Epidermal melanocyte (primary cell): ENCODE results near the gene SLC49A4.

ENCODE experiments used
- DNase-seq: peaks from one replicate; pipeline ENCODE4 v3.0.0; 2011; ENCODE audit warnings: low spot score; ENCODE audit not compliant: insufficient read length

Gene SLC49A4

GRCh38 chr3:122786066-122786465, 8.8 kb upstream of the SLC49A4 start:
- no peak for DNase-seq

- DNase-seq: no peak
Measured at GRCh38 chr3:122787872-122788271, 7.0 kb upstream of the SLC49A4 start.

GRCh38 chr3:122789585-122790273, 5.1 kb upstream of the SLC49A4 start:
- DNase-seq: no peak

GRCh38 chr3:122793568-122794416, 1.1 kb upstream of the SLC49A4 start, which contains the start of gene HSPBAP1:
HSPBAP1 (minus strand) TSS chr3:122793831; CDS start chr3:122793680, 151 bp downstream.
- DNase-seq: peak; percentile 82

- no peak for DNase-seq
Measured at GRCh38 chr3:122794483-122794778, 438 bp upstream of the SLC49A4 start.

- no peak for DNase-seq
Measured at GRCh38 chr3:122795674-122796195, 866 bp downstream of the SLC49A4 start.

GRCh38 chr3:122797291-122797690, 2.4 kb downstream of the SLC49A4 start:
- DNase-seq: no peak

- DNase-seq: no peak
Measured at GRCh38 chr3:122799322-122799721, 4.5 kb downstream of the SLC49A4 start.

- DNase-seq: no peak
Measured at GRCh38 chr3:122800031-122800430, 5.2 kb downstream of the SLC49A4 start.

- DNase-seq: no peak
Measured at GRCh38 chr3:122800706-122801237, 5.9 kb downstream of the SLC49A4 start.

- DNase-seq: no peak
Measured at GRCh38 chr3:122802323-122802722, 7.5 kb downstream of the SLC49A4 start.

GRCh38 chr3:122803977-122804376, 9.1 kb downstream of the SLC49A4 start:
- no peak for DNase-seq

- DNase-seq: no peak
Measured at GRCh38 chr3:122810734-122811133, 15.9 kb downstream of the SLC49A4 start.

GRCh38 chr3:122816587-122816986, 21.7 kb downstream of the SLC49A4 start:
- DNase-seq: no peak

GRCh38 chr3:122824465-122825381, 29.9 kb downstream of the SLC49A4 start:
- peak; percentile 53 for DNase-seq

GRCh38 chr3:122825460-122825859, 30.6 kb downstream of the SLC49A4 start:
- no peak for DNase-seq

- DNase-seq: no peak
Measured at GRCh38 chr3:122826278-122826677, 31.4 kb downstream of the SLC49A4 start.

- DNase-seq: no peak
Measured at GRCh38 chr3:122828281-122828680, 33.4 kb downstream of the SLC49A4 start.

- DNase-seq: no peak
Measured at GRCh38 chr3:122835590-122835989, 40.7 kb downstream of the SLC49A4 start.

GRCh38 chr3:122843604-122844003, 48.7 kb downstream of the SLC49A4 start:
- DNase-seq: no peak

GRCh38 chr3:122857019-122857418, 62.1 kb downstream of the SLC49A4 start:
- DNase-seq: no peak
